Left lobe of liver (tissue), 2 donors: Measurements from ENCODE around the gene XPOT. TPM values are rescaled to one million over a fixed set of nuclear protein-coding genes. Genes with fewer than 3 reads are reported as not detected.

Experiments
- ATAC-seq: fragments of 200-7000 bp; cut with Tn5 transposase; one replicate; pipeline ENCODE4 v1.9.1; 2020; ENCODE audit warnings: mild to moderate bottlenecking, moderate library complexity
- DNase-seq: peaks from one replicate; pipeline ENCODE4 v3.0.0-alpha.2; 2020; ENCODE audit warnings: low spot score
- total RNA-seq: library from RNA; stranded (reverse); gene quantifications from one replicate; pipeline ENCODE4 v1.2.1, GENCODE V29; 2021
- donor health status: DM: no; HTN: no; CAD: no; lungs with moderate emphysema.
- donor health status: DM: no; HTN: yes; CAD: no.

Gene XPOT
- total RNA-seq, 1 donor from 2014 or later: 29.4 TPM

- no peak for DNase-seq
- no peak for ATAC-seq
These were observed 9.7 kb downstream of the XPOT start for GRCh38 chr12:64413884-64414283.

GRCh38 chr12:64418209-64418608 is 14.0 kb downstream of the XPOT start:
- DNase-seq (no peak), ATAC-seq (no peak)

DNA sequence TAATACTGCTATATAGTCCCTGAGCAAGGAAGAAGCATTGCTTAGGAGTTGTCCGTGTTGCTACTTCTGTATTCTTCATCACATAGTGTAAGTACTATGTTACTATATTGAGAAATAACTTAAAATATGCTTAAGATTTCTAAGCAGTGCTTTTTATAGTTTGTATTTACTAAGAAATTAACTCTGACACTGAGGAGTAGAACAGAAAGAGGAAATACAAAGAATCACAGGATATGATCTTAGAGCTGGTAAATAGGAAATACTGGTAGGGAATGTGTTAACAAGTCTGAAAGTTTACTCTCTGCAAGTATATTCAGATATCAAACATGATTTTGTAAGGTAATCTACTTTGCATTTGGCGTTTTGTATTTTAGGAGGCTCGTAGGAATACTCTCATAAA is 15.5 kb downstream of the XPOT start:
- ATAC-seq (no peak), DNase-seq (no peak)

GRCh38 chr12:64427988-64428387 is 23.8 kb downstream of the XPOT start:
- DNase-seq (no peak), ATAC-seq (no peak)

DNA sequence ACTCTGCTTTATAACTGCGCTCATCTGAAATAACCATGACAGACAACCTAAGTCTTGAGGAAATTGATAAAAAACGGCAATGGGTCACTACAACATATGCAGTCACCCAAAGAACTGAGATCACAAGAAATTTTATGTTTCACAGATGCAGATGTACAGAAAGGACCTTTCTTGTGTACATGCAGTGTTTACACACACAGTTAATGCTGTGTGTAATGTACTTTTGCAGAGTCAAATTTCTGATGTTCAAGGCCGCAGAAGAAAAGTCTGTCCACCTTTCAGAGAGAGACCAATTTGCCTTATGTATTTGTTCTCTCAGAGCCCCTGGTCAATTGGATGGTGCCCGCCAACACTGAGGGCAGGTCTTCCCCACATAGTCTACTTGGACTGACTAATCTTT is 24.8 kb downstream of the XPOT start:
- DNase-seq (no peak), ATAC-seq (no peak)

DNA sequence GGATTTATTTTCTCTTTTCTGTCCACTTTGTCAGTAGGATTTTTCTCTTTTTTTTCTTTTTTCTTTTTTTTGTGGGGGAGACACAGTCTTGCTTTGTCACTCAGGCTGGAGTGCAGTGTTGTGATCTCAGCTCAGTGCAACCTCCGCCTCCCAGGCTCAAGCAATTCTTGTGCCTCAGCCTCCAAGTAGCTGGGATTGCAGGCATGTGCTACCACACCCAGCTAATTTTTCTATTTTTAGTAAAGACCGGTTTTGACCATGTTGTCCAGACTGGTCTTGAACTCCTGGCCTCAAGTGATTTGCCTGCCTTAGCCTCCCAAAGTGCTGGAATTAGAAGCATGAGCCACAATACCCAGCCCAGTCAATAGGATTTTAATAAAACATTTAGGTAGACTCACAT is 26.7 kb downstream of the XPOT start:
- no peak for DNase-seq
- no peak for ATAC-seq

GRCh38 chr12:64431791-64432190 is 27.6 kb downstream of the XPOT start:
- ATAC-seq: no peak

DNA sequence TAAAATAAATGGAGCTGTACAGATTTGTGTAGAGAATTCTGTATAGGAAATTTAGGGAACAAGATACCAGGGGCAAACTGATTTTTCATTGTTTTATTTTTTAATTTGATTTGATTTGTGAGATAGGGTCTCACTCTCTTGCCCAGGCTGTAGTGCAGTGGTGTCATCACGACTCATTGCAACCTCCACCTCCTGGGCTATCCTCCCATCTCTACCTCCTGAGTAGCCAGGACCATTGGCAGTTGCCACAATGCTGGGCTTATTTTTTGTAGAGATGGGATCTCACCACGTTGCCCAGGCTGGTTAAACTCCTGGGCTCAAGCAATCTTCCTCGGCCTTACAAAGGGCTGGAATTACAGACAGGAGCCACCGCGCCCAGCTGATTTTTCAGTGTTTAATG is 29.7 kb downstream of the XPOT start:
- no peak for ATAC-seq
- no peak for DNase-seq

More at GRCh38 chr12:64431791-64432190, 27.6 kb downstream of the XPOT start:
- DNase-seq: no peak

DNA sequence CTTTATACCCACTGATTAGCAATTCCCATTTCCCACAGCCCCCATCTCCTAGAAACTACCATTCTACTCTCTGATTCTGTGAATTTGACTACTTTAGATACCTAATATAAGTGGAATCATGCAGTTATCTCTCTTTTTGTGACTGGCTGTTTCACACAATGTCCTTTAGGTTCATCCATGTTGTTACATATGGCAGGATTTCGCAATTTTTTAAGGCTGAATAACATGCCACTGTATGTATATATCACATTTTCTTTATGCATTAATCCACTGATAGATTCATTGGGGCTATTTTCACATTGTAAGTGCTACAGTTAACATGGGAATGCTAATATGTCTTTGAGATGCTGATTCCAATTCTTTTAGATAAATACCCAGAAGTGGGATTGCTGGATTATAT is 35.9 kb downstream of the XPOT start:
- no peak for ATAC-seq
- no peak for DNase-seq

DNA sequence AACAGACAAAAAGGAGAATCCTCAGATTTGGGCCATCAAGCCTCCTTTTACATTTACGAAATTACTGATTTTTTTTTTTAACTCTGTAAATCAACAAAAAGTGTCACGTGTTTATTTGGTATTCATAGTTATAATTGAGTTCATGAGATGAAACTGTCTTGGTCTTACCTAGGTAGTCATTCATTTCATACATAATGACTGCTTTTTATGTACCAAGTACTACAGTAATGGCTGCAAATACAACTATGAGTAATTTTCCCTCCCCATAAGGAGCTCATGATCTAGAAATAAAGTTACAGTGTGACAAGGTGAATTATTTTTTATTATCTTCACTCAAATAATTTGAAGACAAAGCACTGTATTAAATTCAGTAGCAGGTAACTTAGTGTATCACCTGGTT is 41.3 kb downstream of the XPOT start:
- ATAC-seq (no peak), DNase-seq (no peak)

DNA sequence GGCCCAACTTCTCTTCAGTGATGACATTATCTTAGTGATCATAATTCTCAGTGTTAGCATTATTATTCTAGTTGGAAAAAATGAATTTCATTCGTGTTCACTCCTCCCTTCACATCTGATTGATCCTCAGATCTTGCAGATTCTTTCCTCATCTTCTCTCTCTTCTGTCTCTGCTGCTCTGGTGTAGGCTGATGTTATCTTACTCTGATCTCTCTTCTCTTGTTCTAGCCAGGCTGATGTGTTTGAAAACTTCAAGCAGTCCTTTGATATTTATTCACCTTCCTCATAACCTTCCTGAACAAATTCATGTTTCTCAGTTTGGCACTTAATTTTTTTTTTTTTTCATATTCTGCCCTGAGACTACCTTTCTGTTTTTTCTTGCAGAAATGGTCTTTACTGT is 42.1 kb downstream of the XPOT start:
- ATAC-seq (no peak), DNase-seq (no peak)

DNA sequence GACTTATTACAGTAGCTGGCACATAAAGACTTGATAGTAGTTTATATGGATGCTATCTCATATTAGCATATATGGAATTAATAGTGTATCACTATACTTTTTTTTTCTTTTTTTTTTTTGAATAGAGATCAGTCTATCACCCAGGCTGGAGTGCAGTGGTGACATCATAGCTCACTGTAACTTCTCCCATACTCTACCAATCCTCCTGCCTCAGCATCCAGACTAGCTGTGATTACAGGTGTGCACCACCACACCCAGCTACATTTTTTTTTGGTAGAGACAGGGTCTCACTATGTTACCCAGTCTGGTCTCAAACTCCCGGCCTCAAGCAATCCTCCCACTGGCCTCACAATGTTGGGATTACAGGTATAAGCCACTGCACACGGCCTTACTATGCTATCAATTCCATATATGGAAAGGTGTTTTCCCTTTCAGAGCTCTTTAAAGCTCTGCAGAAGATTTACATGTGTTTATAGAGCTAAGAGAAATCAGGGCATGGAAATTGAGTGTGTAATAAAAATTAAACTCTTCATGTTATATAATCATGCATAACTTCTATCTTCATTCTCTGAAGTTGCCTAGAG is 46.0 kb downstream of the XPOT start:
- no peak for DNase-seq
- no peak for ATAC-seq

DNA sequence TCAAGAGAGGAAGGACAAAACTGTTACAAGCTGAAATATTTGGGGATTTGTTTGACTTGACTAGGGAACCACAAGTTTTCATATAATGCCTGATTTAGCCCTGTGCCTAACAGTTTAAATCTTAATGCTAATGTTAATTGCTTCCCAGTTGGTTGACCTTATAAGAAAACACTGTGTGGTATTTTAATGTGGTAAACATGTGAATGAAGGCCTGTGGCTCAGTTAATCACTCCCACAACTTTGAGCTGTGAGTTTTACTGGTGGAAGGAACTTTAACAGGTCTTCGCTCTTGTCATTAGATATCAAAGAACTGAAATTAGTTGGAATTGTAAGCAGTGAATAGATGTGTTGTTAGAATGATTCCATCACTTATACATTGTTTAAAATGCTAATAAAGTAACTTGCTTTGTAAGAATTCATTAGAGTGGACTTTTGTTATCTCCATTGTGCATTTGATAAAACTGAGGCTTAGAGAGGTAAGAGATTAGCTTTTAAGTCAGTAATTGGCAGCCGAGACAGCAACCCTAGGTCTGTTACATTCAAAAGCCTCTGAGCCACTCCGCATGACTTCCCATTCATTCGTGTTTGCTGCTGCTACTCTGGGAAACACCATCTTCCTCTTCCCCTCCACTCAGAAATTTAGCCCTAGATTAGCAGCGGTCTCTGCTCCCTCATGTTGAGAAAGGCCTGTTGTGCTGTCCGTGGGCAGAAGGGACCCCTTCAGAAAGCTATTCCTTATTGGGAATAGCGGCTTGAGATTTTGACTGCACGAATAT is 46.7 kb downstream of the XPOT start:
- DNase-seq (no peak), ATAC-seq (no peak)

- peak; percentile 95 for DNase-seq
- ATAC-seq: peak; percentile 95
These were observed 47.7 kb downstream of the XPOT start, which contains the start of gene TBK1 for GRCh38 chr12:64451687-64452558. Gene TBK1, plus strand, starts transcription at chr12:64452120. Its CDS starts 3,751 bp downstream, at chr12:64455871.

DNA sequence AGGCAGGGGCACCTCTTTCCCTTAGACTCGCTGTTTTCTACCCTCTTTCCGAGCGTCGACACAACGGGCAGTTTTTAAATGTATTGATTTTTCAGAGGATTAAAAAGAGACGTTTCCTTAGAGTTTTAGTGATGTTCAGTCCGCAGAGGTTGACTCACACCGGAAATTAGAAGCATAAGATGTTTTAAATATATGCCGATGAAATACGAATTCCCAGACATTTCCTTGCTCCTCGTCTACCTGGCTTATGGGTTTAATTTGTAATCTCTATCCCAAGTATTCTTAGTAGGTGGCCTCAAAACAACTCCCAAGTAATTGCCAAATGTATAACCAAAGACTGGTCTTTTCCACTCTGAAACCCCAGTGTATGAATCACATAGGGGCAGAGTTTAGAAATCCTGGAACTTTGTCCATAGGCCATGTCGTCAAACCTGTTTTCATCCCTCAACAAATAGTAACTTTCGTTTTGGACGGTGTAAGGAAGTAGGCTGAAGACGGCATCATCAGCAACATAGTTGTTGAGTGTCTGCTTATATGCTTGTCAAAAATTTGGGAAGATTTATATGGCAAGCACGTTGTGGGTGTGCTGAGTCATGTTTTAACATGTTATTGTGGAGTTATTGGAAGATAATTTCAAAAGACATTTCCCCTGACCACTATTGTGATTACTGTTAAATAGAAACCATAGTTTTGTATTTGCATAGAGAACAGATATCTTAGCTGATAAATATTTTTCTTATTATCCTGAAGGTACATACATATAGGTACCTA is 48.6 kb downstream of the XPOT start:
- peak; percentile 56 for ATAC-seq
- DNase-seq: no peak

- DNase-seq: no peak
- ATAC-seq: no peak
These were observed 51.3 kb downstream of the XPOT start for GRCh38 chr12:64455506-64455905.

- ATAC-seq (no peak), DNase-seq (no peak)
These were observed 51.9 kb downstream of the XPOT start for GRCh38 chr12:64456119-64456518.

GRCh38 chr12:64457032-64457431 is 52.8 kb downstream of the XPOT start:
- no peak for ATAC-seq
- DNase-seq: no peak

- DNase-seq (no peak), ATAC-seq (no peak)
These were observed 53.3 kb downstream of the XPOT start for GRCh38 chr12:64457466-64457865.

DNA sequence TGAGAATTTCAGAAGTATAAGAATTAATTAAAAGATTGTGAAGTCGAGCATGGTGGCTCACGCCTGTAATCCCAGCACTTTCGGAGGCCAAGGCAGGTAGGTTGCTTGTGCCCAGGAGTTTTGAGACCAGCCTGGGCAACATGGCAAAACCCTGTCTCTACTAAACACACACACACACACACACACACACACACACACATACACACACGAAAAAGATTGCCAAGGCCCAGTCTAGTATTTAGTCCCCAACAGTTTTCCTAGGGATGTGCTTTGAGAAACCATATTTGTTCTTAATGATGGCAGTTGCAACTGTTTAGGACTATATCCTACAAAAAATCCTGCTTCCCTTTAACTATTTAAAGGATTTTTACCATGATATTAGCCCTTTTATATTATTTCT is 53.7 kb downstream of the XPOT start:
- ATAC-seq (peak; percentile 25), DNase-seq (no peak)

- ATAC-seq (peak; percentile 84), DNase-seq (no peak)
These were observed 55.3 kb downstream of the XPOT start for GRCh38 chr12:64459394-64459891.
